GM19023 (cell line): ENCODE measurements around the gene STK24.

Experiments used
- ATAC-seq: cut with Tn5 transposase; IDR thresholded peaks from one replicate; pipeline ENCODE4 v1.9.1; 2021; ENCODE audit warnings: mild to moderate bottlenecking, moderate library complexity; ENCODE audit not compliant: unreplicated experiment

Gene STK24

GRCh38 chr13:98535501-98536354 lies 41.2 kb downstream of the STK24 start:
- ATAC-seq = no peak

- ATAC-seq = no peak
Observed at GRCh38 chr13:98534821-98535220, 42.1 kb downstream of the STK24 start.

- no peak for ATAC-seq
Observed at GRCh38 chr13:98533912-98534311, 43.0 kb downstream of the STK24 start.

- no peak for ATAC-seq
Observed at GRCh38 chr13:98532254-98532653, 44.7 kb downstream of the STK24 start.

GRCh38 chr13:98530217-98530616 lies 46.7 kb downstream of the STK24 start:
- no peak for ATAC-seq

- ATAC-seq = no peak
Observed at GRCh38 chr13:98529171-98529570, 47.7 kb downstream of the STK24 start.

GRCh38 chr13:98528663-98529064 lies 48.2 kb downstream of the STK24 start:
- ATAC-seq = no peak

- ATAC-seq = no peak
Observed at GRCh38 chr13:98527526-98527925, 49.4 kb downstream of the STK24 start.

GRCh38 chr13:98526182-98526512 lies 50.8 kb downstream of the STK24 start:
- peak; percentile 43 for ATAC-seq

GRCh38 chr13:98525456-98526181 lies 51.3 kb downstream of the STK24 start:
- ATAC-seq = peak; percentile 34

GRCh38 chr13:98524793-98525192 lies 52.1 kb downstream of the STK24 start:
- no peak for ATAC-seq

GRCh38 chr13:98524391-98524790 lies 52.5 kb downstream of the STK24 start:
- ATAC-seq = no peak

GRCh38 chr13:98523455-98524102 lies 53.3 kb downstream of the STK24 start:
- peak; percentile 36 for ATAC-seq

GRCh38 chr13:98522371-98522770 lies 54.5 kb downstream of the STK24 start:
- no peak for ATAC-seq

GRCh38 chr13:98521461-98522247 lies 55.3 kb downstream of the STK24 start:
- no peak for ATAC-seq

- no peak for ATAC-seq
Observed at GRCh38 chr13:98520674-98521449, 56.0 kb downstream of the STK24 start.

GRCh38 chr13:98519976-98520375 lies 56.9 kb downstream of the STK24 start:
- no peak for ATAC-seq

GRCh38 chr13:98517576-98518310 lies 59.2 kb downstream of the STK24 start:
- ATAC-seq = no peak

- ATAC-seq = no peak
Observed at GRCh38 chr13:98515818-98516465, 61.0 kb downstream of the STK24 start.
